Left ventricle myocardium superior (tissue), 1 donor: ENCODE data around the gene ARID1B. TPM values are rescaled to one million over a fixed set of nuclear protein-coding genes. Genes with fewer than 3 reads are reported as not detected.
"Not testable (repeated sequence)": the region's sequence is repeated elsewhere in the genome, so short reads cannot be mapped to it uniquely, and the experiment has no call there.

Experiments
- ATAC-seq: fragments of 200-7000 bp; cut with Tn5 transposase; one replicate; pipeline ENCODE4 v1.9.1; 2020; ENCODE audit warnings: mild to moderate bottlenecking, moderate library complexity
- DNase-seq: peaks from one replicate; pipeline ENCODE4 v3.0.0-alpha.2; 2020
- intact Hi-C: fragments of 100-400 bp; cut with micrococcal nuclease; formaldehyde crosslinking; loops from one replicate; pipeline ENCODE4 v1.11.0; 2022
- total RNA-seq: library from RNA; stranded (reverse); fragmentation: NEBNext Ultra II Directional; extraction: Animal tissue kit (Norgen Biotek cat#: 25700); gene quantifications from one replicate; pipeline ENCODE4 v1.2.1, GENCODE V29; 2021
- donor health status: DM: no; HTN: yes; CAD: no; lungs with severe emphysema.

The ARID1B gene
- total RNA-seq, 1 donor from 2014 or later: 46.6 TPM

GRCh38 chr6:157037165-157037564, 260.0 kb downstream of the ARID1B start:
- intact Hi-C loops: loop anchor here (10.0 kb wide), 1 partner anchor 148 kb away; no protein-coding TSS in a partner anchor
- DNase-seq (no peak), ATAC-seq (peak; percentile 17)

DNA sequence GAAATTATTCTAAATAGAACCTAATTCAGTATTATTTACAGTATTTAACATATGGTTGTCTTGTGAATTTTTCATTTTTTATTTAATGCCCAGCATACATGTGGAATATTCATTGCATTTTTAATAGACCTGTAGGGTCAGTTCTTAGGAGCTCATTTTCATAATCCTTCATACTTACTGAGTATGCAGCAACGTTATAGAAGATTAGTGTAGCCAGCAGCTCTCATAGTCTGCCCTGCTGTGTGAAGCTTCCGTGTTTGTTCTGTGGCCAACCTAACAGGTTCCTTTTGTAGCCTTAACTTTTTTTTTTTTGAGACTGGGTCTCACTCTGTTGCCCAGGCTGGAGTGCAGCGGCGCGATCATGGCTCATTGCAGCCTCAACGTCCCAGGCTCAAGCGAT, 261.4 kb downstream of the ARID1B start:
- DNase-seq (no peak), ATAC-seq (no peak)
- intact Hi-C loops: loop anchor here (10.0 kb wide), 1 partner anchor 146 kb away; no protein-coding TSS in a partner anchor

DNA sequence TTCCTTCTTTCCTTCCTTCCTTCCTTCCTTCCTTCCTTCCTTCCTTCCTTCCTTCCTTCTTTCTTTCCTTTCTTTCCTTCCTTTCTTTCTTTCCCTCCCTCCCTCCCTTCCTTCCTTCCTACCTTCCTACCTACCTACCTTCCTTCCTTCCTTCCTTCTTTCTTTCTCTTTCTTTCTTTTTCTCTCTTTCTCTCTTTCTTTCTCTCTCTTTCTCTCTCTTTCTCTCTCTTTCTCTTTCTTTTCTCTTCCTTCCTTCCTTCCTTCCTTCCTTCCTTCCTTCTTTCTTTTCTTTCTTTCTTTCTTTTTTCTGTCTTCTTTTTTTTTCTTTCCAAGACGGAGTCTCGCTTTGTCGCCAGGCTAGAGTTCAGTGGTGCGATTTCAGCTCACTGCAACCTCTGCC, 262.5 kb downstream of the ARID1B start:
- DNase-seq, ATAC-seq: not testable (repeated sequence)
- intact Hi-C loops: loop anchor here (10.0 kb wide), 1 partner anchor 145 kb away; no protein-coding TSS in a partner anchor

GRCh38 chr6:157040191-157040590, 263.0 kb downstream of the ARID1B start:
- intact Hi-C loops: no loop called here
- DNase-seq (no peak), ATAC-seq (no peak)

DNA sequence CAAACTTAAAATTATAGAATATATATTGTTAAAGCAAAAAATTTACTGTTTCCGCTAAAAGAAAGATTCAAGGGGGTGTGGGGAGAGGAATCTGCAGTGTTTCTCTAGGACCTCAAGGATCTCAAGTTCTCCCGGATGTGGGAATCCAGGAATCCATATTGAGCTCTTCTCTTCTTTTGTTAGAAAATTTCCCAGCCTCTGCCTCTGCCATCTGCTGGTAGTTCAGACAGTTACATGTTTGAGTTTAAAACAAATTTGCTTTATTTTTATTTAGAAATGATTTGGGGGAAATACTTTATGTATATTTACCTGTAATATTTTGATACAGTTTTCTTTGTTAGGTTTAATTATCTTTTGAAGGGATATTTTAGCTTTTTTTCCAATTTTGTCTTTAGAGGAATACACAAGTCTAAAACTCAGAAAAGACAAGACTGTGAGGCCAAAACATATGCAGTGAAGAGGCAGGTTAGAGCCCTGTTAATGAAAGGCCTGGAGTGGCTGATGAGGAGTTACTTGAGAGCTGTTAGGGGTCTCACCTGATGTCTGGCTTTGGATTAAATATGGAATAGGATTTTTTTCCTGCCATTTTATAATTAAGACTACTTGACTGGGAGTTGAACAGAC, 268.8 kb downstream of the ARID1B start:
- intact Hi-C loops: no loop called here
- DNase-seq (no peak), ATAC-seq (no peak)

DNA sequence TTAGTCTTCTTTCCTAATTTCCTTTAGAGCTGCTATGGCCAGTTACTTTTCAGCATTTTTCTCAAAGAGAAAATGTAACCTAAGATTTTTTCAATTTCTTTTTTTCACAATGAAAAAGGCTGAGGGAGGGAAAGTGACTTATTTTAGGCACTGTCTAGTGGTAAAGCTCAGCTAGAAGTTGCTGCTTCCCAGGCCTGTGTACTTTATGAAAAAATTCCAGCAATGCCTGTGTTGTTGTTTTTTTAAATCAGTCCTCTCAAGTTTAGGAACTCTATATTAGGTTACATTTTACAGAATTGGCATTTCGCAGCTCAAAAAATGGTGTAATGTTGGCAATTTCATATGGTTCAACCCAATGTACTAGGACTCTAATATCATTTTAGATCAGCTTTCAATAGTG, 269.6 kb downstream of the ARID1B start:
- DNase-seq (no peak), ATAC-seq (no peak)
- intact Hi-C loops: no loop called here

DNA sequence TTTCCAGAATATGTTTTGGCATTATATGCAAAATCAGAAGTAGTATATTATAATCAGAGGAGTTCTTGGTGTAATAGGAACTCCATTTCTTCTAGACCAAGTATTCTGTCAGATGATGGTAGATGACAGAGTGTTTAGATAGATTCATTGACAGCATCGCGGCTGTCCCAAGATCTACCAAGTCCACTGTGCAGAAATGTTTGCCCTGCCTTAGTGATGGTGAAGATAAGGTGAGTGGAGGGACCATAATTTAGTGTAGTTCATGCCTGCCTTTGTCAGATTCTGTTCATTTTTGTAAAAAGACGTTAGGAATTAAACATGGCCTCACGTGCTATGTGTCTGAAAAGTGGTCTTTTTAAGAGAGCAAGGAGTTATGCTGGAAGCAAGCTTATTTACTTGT, 270.1 kb downstream of the ARID1B start:
- ATAC-seq: no peak
- DNase-seq: no peak
- intact Hi-C loops: no loop called here

DNA sequence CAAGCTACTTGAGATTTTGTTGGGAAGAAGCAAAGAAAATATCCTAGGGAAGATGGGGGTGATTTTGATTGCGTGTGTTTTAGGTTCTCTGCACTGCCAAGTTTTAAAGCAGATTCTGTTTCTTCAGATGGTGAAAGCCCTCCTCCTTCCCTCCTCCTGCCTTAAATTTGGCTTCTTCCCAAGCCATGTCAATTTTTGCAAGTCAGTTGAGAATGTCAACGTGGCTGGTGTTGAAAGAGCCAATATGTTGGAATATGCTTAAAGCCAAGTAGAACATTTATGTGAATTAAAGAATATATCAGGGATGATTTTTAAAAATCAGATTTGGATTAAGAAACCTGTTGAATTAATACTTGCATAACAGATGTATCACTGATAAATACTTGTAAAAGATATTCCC, 270.8 kb downstream of the ARID1B start:
- no peak for DNase-seq
- peak; percentile 26 for ATAC-seq
- intact Hi-C loops: no loop called here

DNA sequence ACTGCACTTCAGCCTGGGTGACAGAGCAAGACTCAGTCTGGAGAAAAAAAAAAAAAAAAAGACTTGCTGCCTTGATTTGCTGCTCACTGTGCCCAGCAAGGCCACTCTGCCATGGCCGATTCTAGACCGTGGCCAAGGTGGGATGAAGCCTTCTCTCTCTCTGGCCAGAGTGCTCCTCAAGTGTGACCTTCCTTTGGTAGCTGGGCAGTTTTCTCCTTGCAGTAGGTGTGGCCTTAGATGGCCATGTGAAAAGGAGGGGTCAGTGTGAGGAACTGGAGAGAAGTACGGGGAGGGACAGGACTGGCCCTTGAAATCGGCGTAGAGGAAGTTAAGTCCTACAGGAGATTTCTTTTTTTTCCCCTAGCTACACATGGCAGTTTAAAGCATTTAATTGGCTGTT, 272.0 kb downstream of the ARID1B start:
- DNase-seq (no peak), ATAC-seq (peak; percentile 50)
- intact Hi-C loops: no loop called here

- DNase-seq: no peak
- intact Hi-C loops: no loop called here
- peak; percentile 72 for ATAC-seq
Observed at GRCh38 chr6:157050537-157051265, 273.5 kb downstream of the ARID1B start.

GRCh38 chr6:157054531-157054979, 277.4 kb downstream of the ARID1B start:
- intact Hi-C loops: no loop called here
- ATAC-seq: no peak
- no peak for DNase-seq

DNA sequence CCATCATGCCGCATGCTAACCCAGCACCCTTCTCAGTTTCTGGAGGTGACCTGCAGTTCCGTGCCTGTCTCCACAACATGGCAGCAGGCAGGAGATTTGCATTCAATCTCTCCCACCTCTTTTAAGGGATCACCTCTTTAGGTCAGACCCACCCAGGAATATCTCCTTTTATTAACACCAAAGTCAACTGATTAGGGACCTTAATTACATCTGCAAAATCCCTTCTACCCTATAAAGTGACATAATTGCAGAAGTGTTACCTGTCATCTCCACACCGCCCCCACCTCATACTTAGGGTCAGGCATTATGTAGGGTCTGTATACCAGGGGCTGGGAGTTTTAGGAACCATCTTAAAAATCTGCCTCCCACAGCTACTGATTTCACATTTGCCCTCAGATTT, 278.7 kb downstream of the ARID1B start:
- DNase-seq: no peak
- intact Hi-C loops: no loop called here
- ATAC-seq: no peak

DNA sequence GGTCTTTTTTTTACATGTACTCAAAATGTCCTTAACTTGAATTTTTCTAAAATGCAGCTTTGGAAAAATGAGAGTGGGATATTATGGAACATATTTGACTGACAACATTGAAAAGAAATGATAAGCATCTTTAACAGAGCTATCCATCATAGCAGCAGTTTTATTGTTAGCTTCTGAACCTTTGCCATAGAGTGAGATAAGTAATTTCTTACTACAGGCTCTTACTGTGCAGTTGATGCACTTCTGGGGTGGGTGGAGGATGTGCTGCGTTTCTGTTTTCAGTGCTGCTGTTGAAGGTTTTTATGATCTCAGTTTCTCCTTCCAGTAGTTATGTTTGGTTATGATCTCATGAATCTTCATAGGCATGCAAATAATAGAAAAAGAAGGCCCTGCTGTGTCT, 279.1 kb downstream of the ARID1B start:
- DNase-seq: no peak
- ATAC-seq: no peak
- intact Hi-C loops: no loop called here

DNA sequence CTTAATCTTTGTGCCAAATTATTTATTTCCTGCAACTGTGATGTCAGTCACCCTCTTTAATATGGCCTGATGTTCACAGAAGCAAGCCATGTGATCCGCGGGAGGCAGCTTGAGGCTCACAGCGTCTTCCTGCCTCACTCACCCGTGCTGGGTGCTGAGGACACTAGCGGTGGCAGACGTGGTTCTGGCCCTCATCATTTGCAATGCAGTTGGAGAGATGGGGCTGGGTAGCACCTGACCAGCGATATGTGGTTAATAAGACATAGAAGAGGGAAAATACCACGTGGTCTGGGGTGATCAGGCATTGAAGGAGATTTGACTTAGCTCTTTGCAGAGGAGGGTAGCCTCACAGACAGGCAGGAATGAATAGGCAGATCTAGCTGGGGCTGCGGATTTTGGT, 281.4 kb downstream of the ARID1B start:
- DNase-seq: no peak
- no peak for ATAC-seq
- intact Hi-C loops: no loop called here

DNA sequence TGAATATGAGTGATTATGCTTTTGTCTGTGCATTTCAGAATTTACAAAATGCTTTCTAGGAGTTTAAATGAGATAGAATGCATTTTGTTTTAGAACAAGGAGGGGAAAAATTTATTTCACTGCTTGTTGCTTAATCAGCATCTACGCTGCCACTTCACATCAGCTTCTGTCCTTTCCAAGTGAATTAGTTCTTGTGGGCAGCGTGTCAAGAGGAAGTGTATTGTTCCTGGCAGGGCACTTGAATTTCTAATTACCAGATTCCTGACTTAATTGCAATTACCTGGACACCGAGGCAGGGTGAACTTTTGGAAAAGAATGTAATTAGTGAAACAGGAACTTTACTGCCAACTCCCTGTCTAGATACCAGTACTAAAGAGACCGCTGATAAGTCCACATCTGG, 282.6 kb downstream of the ARID1B start:
- ATAC-seq: peak; percentile 39
- DNase-seq: no peak
- intact Hi-C loops: no loop called here

- ATAC-seq: no peak
- DNase-seq: no peak
- intact Hi-C loops: no loop called here
Observed at GRCh38 chr6:157060440-157060952, 283.3 kb downstream of the ARID1B start.

DNA sequence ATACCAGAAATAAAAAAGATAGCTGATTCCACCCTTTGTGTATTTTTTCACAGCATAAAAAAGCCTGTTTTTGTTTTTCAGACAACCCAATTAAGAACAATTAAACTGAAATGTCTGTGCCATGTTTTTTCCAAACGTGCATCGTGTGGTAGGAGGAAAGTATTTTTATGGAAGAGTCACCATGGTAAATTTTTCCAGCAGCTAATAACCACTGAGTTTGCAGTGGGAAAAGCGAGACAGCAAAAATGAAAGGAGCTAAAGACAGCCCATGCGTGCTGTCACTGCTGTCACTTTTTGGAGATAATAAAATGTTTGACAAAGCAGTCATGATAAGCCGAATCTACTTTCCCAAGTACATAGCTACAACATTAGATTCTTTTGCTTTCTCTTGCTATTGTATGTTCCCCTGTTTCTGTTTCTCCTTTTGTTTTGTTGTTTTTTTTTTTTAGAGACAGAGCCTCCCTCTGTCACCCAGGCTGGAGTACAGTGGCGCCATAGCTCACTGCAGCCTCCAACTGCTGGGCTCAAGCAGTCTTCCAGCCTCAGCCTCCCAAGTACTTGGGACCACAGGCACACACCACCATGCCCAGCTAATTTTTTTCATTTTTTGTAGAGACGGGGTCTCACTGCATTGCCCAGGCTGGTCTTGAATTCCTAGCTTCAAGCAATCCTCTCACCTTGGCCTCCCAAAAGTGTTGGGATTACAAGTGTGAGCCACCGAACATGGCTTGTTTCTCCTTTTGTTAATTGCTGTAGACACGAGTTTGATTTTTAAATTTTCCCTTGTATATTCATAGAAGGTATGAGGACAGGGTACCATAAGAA, 284.8 kb downstream of the ARID1B start:
- intact Hi-C loops: no loop called here
- DNase-seq: no peak
- ATAC-seq: no peak

- ATAC-seq: no peak
- intact Hi-C loops: no loop called here
- no peak for DNase-seq
Observed at GRCh38 chr6:157063176-157063905, 286.2 kb downstream of the ARID1B start.

DNA sequence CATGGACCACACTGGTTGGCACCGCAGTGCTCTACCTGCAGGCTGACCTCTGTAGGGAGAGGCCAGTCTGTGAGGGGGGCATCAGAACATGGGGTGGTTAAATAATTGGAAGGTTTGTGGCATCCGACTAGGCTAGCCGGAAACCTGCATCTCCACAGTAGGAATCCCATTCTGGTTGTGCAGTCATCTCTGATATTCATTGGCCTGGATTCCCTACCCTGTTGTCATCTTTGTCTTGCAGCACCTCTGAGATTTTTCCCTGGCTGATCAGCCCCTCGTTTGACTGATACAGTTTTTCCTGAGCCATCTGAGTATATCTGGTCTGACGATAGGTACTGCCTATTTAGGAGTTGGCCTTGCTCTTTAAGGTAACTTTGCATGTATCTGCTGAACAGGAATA, 286.7 kb downstream of the ARID1B start:
- intact Hi-C loops: no loop called here
- DNase-seq (no peak), ATAC-seq (no peak)
